ENCODE data around the gene NFATC1.

DNA sequence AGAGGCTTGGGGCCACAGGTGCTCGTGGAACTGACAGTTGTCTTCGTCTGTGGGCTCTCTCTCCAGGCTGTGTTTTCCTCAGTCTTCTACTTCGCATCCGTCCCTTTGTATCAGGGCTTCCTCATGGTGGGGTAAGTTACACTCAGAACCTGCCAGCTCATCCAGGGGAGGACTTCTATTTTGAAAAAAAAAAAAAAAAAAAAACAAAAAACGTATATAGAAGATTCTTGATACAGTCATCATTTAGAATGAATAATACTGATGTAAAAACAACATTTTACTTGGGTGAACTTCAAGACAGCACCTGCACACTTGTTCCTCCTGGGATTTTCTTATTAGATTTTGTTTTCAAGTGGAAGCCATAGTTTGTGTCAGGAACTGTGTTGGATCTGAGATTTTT lies 47.7 kb upstream of the NFATC1 start:
- TF ChIP-seq, protein P1, sequence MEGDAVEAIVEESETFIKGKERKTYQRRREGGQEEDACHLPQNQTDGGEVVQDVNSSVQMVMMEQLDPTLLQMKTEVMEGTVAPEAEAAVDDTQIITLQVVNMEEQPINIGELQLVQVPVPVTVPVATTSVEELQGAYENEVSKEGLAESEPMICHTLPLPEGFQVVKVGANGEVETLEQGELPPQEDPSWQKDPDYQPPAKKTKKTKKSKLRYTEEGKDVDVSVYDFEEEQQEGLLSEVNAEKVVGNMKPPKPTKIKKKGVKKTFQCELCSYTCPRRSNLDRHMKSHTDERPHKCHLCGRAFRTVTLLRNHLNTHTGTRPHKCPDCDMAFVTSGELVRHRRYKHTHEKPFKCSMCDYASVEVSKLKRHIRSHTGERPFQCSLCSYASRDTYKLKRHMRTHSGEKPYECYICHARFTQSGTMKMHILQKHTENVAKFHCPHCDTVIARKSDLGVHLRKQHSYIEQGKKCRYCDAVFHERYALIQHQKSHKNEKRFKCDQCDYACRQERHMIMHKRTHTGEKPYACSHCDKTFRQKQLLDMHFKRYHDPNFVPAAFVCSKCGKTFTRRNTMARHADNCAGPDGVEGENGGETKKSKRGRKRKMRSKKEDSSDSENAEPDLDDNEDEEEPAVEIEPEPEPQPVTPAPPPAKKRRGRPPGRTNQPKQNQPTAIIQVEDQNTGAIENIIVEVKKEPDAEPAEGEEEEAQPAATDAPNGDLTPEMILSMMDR (IDR thresholded peaks at IDR 0.05; ENCODE audit: low read length), result no peak
- TF ChIP-seq EZH2 (IDR thresholded peaks at IDR 0.05; ENCODE audit: borderline replicate concordance, low read length), result no peak
